HCT116 (cell line): ENCODE measurements around the gene SLC13A4. TPM values are rescaled to one million over a fixed set of nuclear protein-coding genes. Genes with fewer than 3 reads are reported as not detected.

Experiments used
- ATAC-seq: fragments of 200-7000 bp; cut with Tn5 transposase; 2 replicates; pipeline ENCODE4 v1.9.1; 2020; ENCODE audit warnings: mild to moderate bottlenecking, moderate library complexity
- BruUV-seq: library from RNA; stranded (reverse); fragments of 400-500 nt; replicated peaks from 2 replicates; lab custom pipeline; 2021; lab: Mats Ljungman, UMichigan
- CTCF ChIA-PET: fragments of 300-600 bp; sonication (Branson Sonifier 250); formaldehyde crosslinking; loops from one replicate; lab custom pipeline; 2021; ENCODE audit warnings: antibody characterized with exemption; lab: Charles Lee
- POLR2A ChIA-PET: fragments of 300-600, 350-600 bp; sonication (Branson Sonifier 250); formaldehyde crosslinking; loops from one replicate; lab custom pipeline; 2021; ENCODE audit warnings: antibody characterized with exemption; lab: Charles Lee
- RAD21 ChIA-PET, 2 experiments: fragments of 300-600 bp; sonication (Branson Sonifier 250); formaldehyde crosslinking; loops; one replicate each; lab custom pipeline; 2023; ENCODE audit warnings: low total read pairs in 2 of 2; ENCODE audit not compliant: uncharacterized antibody in 2 of 2, unreplicated experiment in 2 of 2, low non-redundant PET in 1 of 2; lab: Charles Lee
- DNase-seq: peaks from one replicate; pipeline ENCODE4 v3.0.0-alpha.2; 2010; ENCODE audit warnings: low read depth, low spot score
- H2AFZ ChIP-seq: fragments of 200-600 bp; shearing (Covaris generic), sonication (generic); 2 replicates; pipeline ENCODE4 v1.6.1; 2017; ENCODE audit warnings: low read depth, mixed run types, mixed read lengths, antibody characterized with exemption, low read length; ENCODE audit not compliant: poor library complexity, severe bottlenecking
- H3K27ac ChIP-seq: 2 replicates; pipeline ENCODE4 v1.5.1; 2012; ENCODE audit warnings: low read depth, low read length
- H3K27me3 ChIP-seq: fragments of 200-600 bp; sonication (generic); 2 replicates; pipeline ENCODE4 v1.6.1; 2016; ENCODE audit warnings: mixed run types, low read length, mixed read lengths; ENCODE audit not compliant: insufficient read depth
- H3K36me3 ChIP-seq, 2 experiments: fragments of 200-500 bp in 1 of 2; fragments of 200-600 bp in 1 of 2; sonication (Bioruptor generic) in 1 of 2; sonication (generic) in 1 of 2; 2 replicates each; pipeline versions ENCODE4 v1.5.1 to v1.6.1; 2014 to 2016; ENCODE audit warnings: low read length in 2 of 2, inconsistent platforms in 1 of 2, mixed read lengths in 1 of 2, mixed run types in 1 of 2; ENCODE audit not compliant: insufficient read depth in 2 of 2, control insufficient read depth in 1 of 2
- H3K4me1 ChIP-seq, 2 experiments: fragments of 200-600 bp in 1 of 2; sonication (generic) in 1 of 2; 2 replicates each; pipeline versions ENCODE4 v1.5.1 to v1.6.1; 2012 to 2017; ENCODE audit warnings: low read length in 2 of 2, inconsistent platforms in 1 of 2, mild to moderate bottlenecking in 1 of 2, mixed read lengths in 1 of 2, mixed run types in 1 of 2, moderate library complexity in 1 of 2; ENCODE audit not compliant: insufficient read depth in 2 of 2, control insufficient read depth in 1 of 2
- H3K4me2 ChIP-seq: fragments of 200-600 bp; sonication (generic); 2 replicates; pipeline ENCODE4 v1.6.1; 2017; ENCODE audit warnings: mixed run types, low read length, mixed read lengths
- H3K4me3 ChIP-seq, 2 experiments: fragments of 200-600 bp in 1 of 2; sonication (generic) in 1 of 2; replicated peaks in 1 of 2; 2 replicates each; pipeline ENCODE4 v1.5.1; 2011 to 2016; ENCODE audit warnings: low read length in 2 of 2, control low read depth in 1 of 2, low read depth in 1 of 2, mild to moderate bottlenecking in 1 of 2, mixed read lengths in 1 of 2, mixed run types in 1 of 2
- H3K79me2 ChIP-seq: fragments of 200-600 bp; sonication (generic); 2 replicates; pipeline ENCODE4 v1.6.1; 2017; ENCODE audit warnings: mild to moderate bottlenecking, mixed run types, low read length, moderate library complexity, mixed read lengths; ENCODE audit not compliant: insufficient read depth
- H3K9ac ChIP-seq: fragments of 200-600 bp; sonication (generic); 2 replicates; pipeline ENCODE4 v1.6.1; 2016; ENCODE audit warnings: low read length, mixed read lengths
- H3K9me2 ChIP-seq: fragments of 200-600 bp; sonication (generic), shearing (Covaris generic); 2 replicates; pipeline ENCODE4 v1.6.1; 2017; ENCODE audit warnings: mixed run types, mild to moderate bottlenecking, moderate library complexity; ENCODE audit not compliant: insufficient read depth
- H3K9me3 ChIP-seq, 2 experiments: fragments of 200-500 bp in 1 of 2; fragments of 200-600 bp in 1 of 2; sonication (Bioruptor generic) in 1 of 2; sonication (generic) in 1 of 2; 2 replicates each; pipeline ENCODE4 v1.6.1; 2014 to 2017; ENCODE audit warnings: low read length in 2 of 2, mixed read lengths in 2 of 2, inconsistent platforms in 1 of 2, low read depth in 1 of 2, mild to moderate bottlenecking in 1 of 2, mixed run types in 1 of 2, moderate library complexity in 1 of 2; ENCODE audit not compliant: control insufficient read depth in 1 of 2, insufficient read depth in 1 of 2
- H4K20me1 ChIP-seq: fragments of 200-600 bp; sonication (generic), shearing (Covaris generic); 2 replicates; pipeline ENCODE4 v1.6.1; 2017; ENCODE audit warnings: mixed run types, mild to moderate bottlenecking, moderate library complexity; ENCODE audit not compliant: insufficient read depth
- CBX3 ChIP-seq: IDR thresholded peaks from 2 replicates; pipeline ENCODE4 v1.6.1; 2012; ENCODE audit warnings: low read depth
- ELF1 ChIP-seq: IDR thresholded peaks from 2 replicates; pipeline ENCODE4 v1.6.1; 2012; ENCODE audit warnings: low read depth, borderline replicate concordance
- EZH2phosphoT487 ChIP-seq: fragments of 200-600 bp; IDR thresholded peaks from 2 replicates; pipeline ENCODE4 v1.6.1; 2018; ENCODE audit warnings: antibody characterized with exemption, borderline replicate concordance
- MAX ChIP-seq: IDR thresholded peaks from 2 replicates; pipeline ENCODE4 v1.6.1; 2012
- POLR2AphosphoS5 ChIP-seq: IDR thresholded peaks from 2 replicates; pipeline ENCODE4 v1.6.1; 2011; ENCODE audit warnings: mild to moderate bottlenecking, low read depth, low read length, moderate library complexity
- REST ChIP-seq: IDR thresholded peaks from 2 replicates; pipeline ENCODE4 v1.6.1; 2012; ENCODE audit warnings: low read depth
- SIN3A ChIP-seq: IDR thresholded peaks from 2 replicates; pipeline ENCODE4 v1.6.1; 2012; ENCODE audit warnings: low read depth
- YY1 ChIP-seq: IDR thresholded peaks from 2 replicates; pipeline ENCODE4 v1.6.1; 2011; ENCODE audit warnings: low read length, low read depth, moderate library complexity, mild to moderate bottlenecking; ENCODE audit not compliant: insufficient replicate concordance; ENCODE audit errors: extremely low read depth
- ZFX ChIP-seq: fragments of 450-650 bp; IDR thresholded peaks from 2 replicates; pipeline ENCODE4 v1.6.1; 2017
- ZNF274 ChIP-seq: fragments of 200-500 bp; sonication (Bioruptor generic); IDR thresholded peaks from 2 replicates; pipeline ENCODE4 v1.6.1; 2014; ENCODE audit warnings: mild to moderate bottlenecking, low read depth, low read length, inconsistent platforms
- intact Hi-C: fragments of 100-400 bp; cut with micrococcal nuclease; formaldehyde crosslinking; loops from 2 replicates; pipeline ENCODE4 v1.10.0; 2022
- total RNA-seq: library from RNA; stranded (reverse); gene quantifications from one replicate; pipeline ENCODE4 v1.2.1, GENCODE V29; 2021; ENCODE audit not compliant: unreplicated experiment
- TF ChIP-seq, protein P1 (sequence below), 3 experiments: fragments of 200-600 bp in 1 of 3; sonication (generic) in 1 of 3; IDR thresholded peaks in 2 of 3; conservative IDR thresholded peaks in 1 of 3; 2 replicates each; pipeline ENCODE4 v1.5.1; 2012 to 2017; ENCODE audit warnings: low read depth in 2 of 3, low read length in 2 of 3, antibody characterized with exemption in 1 of 3, borderline replicate concordance in 1 of 3, control low read depth in 1 of 3, mild to moderate bottlenecking in 1 of 3, mixed read lengths in 1 of 3, mixed run types in 1 of 3, moderate library complexity in 1 of 3; ENCODE audit not compliant: insufficient read depth in 1 of 3

SLC13A4 gene
- total RNA-seq, 1 experiment from 2014 or later, result 0.30 TPM

GRCh38 chr7:135717693-135718092 lies 10.3 kb downstream of the SLC13A4 start:
- Histone ChIP-seq H3K36me3 (no peaks in the 10 kb centered on the region), H3K4me2 (no peak overlapping the region), H4K20me1 (no peaks in the 10 kb centered on the region), H3K9ac (no peak overlapping the region), H3K9me2 (no peaks in the 10 kb centered on the region)
- CTCF ChIA-PET, result interaction anchor here (1.3 kb wide), 1 partner anchor 10 kb away, joined by 3 read pairs; no protein-coding TSS in a partner anchor
- BruUV-seq, result no TSS peak
- no peak for DNase-seq
- TF ChIP-seq MAX, result no peak
- no peak for TF ChIP-seq REST
- no peak for TF ChIP-seq ZNF274
- TF ChIP-seq POLR2AphosphoS5, result no peak
- no peak for TF ChIP-seq YY1
- no peak for TF ChIP-seq ZFX
- TF ChIP-seq SIN3A, result no peak
- no peak for TF ChIP-seq ELF1
- TF ChIP-seq CBX3, result no peak
- TF ChIP-seq EZH2phosphoT487, result no peak
- TF ChIP-seq, protein P1, sequence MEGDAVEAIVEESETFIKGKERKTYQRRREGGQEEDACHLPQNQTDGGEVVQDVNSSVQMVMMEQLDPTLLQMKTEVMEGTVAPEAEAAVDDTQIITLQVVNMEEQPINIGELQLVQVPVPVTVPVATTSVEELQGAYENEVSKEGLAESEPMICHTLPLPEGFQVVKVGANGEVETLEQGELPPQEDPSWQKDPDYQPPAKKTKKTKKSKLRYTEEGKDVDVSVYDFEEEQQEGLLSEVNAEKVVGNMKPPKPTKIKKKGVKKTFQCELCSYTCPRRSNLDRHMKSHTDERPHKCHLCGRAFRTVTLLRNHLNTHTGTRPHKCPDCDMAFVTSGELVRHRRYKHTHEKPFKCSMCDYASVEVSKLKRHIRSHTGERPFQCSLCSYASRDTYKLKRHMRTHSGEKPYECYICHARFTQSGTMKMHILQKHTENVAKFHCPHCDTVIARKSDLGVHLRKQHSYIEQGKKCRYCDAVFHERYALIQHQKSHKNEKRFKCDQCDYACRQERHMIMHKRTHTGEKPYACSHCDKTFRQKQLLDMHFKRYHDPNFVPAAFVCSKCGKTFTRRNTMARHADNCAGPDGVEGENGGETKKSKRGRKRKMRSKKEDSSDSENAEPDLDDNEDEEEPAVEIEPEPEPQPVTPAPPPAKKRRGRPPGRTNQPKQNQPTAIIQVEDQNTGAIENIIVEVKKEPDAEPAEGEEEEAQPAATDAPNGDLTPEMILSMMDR (IDR thresholded peaks at IDR 0.05 in 2 of 3, conservative IDR thresholded peaks at IDR 0.05 in 1 of 3; ENCODE audit: borderline replicate concordance in 1 of 3, insufficient read depth in 1 of 3, low read depth in 2 of 3, low read length in 2 of 3), result no peak
- TF ChIP-seq, all 23 proteins: peak for 0
- Histone ChIP-seq H3K4me3 (no peak overlapping the region), H3K4me1 (peaks cover 29 to 36% of the 10 kb centered on the region in 2 experiments), H3K9me3 (no peaks in the 10 kb centered on the region), H2AFZ (no peak overlapping the region), H3K27ac (no peak overlapping the region), H3K79me2 (no peaks in the 10 kb centered on the region), H3K27me3 (no peaks in the 10 kb centered on the region)
- ChIA-PET RAD21 (no interaction called here), POLR2A (no interaction called here)
- no peak for ATAC-seq
- intact Hi-C loops, result no loop called here
